OCI-LY3 (cell line): Measurements from ENCODE around the gene PLXDC2.

Experiments
- H2AFZ ChIP-seq: fragments of 200-600, 300-600 bp; shearing (Covaris generic); 2 replicates; pipeline ENCODE4 v1.6.0; 2014; ENCODE audit warnings: antibody characterized with exemption, low read depth, low read length
- H3K27ac ChIP-seq: fragments of 200-600, 300-600 bp; sonication (generic); 2 replicates; pipeline ENCODE4 v1.5.1; 2014; ENCODE audit warnings: mild to moderate bottlenecking, low read length, moderate library complexity, mixed read lengths
- H3K27me3 ChIP-seq: fragments of 200-600, 300-600 bp; sonication (generic); 2 replicates; pipeline ENCODE4 v1.6.1; 2014; ENCODE audit warnings: low read depth, low read length, mixed read lengths
- H3K36me3 ChIP-seq: fragments of 200-600, 300-600 bp; sonication (generic); replicated peaks from 2 replicates; pipeline ENCODE3; 2014; ENCODE audit warnings: low read depth, low read length, mixed read lengths
- H3K4me1 ChIP-seq: fragments of 300-600, 200-600 bp; sonication (generic); 2 replicates; pipeline ENCODE4 v1.6.1; 2014; ENCODE audit warnings: low read length, mixed read lengths
- H3K4me2 ChIP-seq: fragments of 200-600, 300-600 bp; sonication (generic); 2 replicates; pipeline ENCODE4 v1.6.1; 2014; ENCODE audit warnings: low read length, mixed read lengths
- H3K4me3 ChIP-seq: fragments of 300-600, 200-600 bp; sonication (generic); 2 replicates; pipeline ENCODE4 v1.5.1; 2014; ENCODE audit warnings: antibody characterized with exemption, mild to moderate bottlenecking, low read length, moderate library complexity
- H3K79me2 ChIP-seq: fragments of 300-600, 200-600 bp; shearing (Covaris generic); 2 replicates; pipeline ENCODE4 v1.6.1; 2014; ENCODE audit warnings: mild to moderate bottlenecking, low read length, mixed read lengths
- H3K9ac ChIP-seq: fragments of 300-600, 200-600 bp; shearing (Covaris generic); 2 replicates; pipeline ENCODE4 v1.6.0; 2014; ENCODE audit warnings: mild to moderate bottlenecking, low read length, moderate library complexity
- H3K9me3 ChIP-seq: fragments of 200-600, 300-600 bp; shearing (Covaris generic); 2 replicates; pipeline ENCODE4 v1.6.1; 2014; ENCODE audit warnings: low read length, mixed read lengths; ENCODE audit not compliant: insufficient read depth
- H4K20me1 ChIP-seq: fragments of 200-600, 300-600 bp; sonication (generic); 2 replicates; pipeline ENCODE4 v1.6.1; 2016; ENCODE audit warnings: low read length, mixed read lengths; ENCODE audit not compliant: insufficient read depth
- CTCF ChIP-seq: fragments of 200-600, 300-600 bp; sonication (generic); IDR thresholded peaks from 2 replicates; pipeline ENCODE4 v1.5.1; 2014; ENCODE audit warnings: antibody characterized with exemption, low read length, low read depth
- EZH2phosphoT487 ChIP-seq: fragments of 200-600 bp; shearing (Covaris generic); IDR thresholded peaks from 2 replicates; pipeline ENCODE4 v1.6.1; 2018; ENCODE audit warnings: antibody characterized with exemption, mixed run types, low read depth

The PLXDC2 gene

GRCh38 chr10:20330246-20330645, 514.0 kb downstream of the PLXDC2 start:
- no peaks in the 10 kb centered on the region for H3K36me3 ChIP-seq
- TF ChIP-seq CTCF, result no peak
- no peak for TF ChIP-seq EZH2phosphoT487
- no peak overlapping the region for H3K9ac ChIP-seq
- H3K9me3 ChIP-seq, result no peaks in the 10 kb centered on the region
- no peak overlapping the region for H3K27ac ChIP-seq
- no peaks in the 10 kb centered on the region for H3K79me2 ChIP-seq
- H3K27me3 ChIP-seq, result no peaks in the 10 kb centered on the region
- H4K20me1 ChIP-seq, result no peaks in the 10 kb centered on the region
- H2AFZ ChIP-seq, result no peak overlapping the region
- H3K4me3 ChIP-seq, result no peak overlapping the region
- no peak overlapping the region for H3K4me2 ChIP-seq
- H3K4me1 ChIP-seq, result no peaks in the 10 kb centered on the region

DNA sequence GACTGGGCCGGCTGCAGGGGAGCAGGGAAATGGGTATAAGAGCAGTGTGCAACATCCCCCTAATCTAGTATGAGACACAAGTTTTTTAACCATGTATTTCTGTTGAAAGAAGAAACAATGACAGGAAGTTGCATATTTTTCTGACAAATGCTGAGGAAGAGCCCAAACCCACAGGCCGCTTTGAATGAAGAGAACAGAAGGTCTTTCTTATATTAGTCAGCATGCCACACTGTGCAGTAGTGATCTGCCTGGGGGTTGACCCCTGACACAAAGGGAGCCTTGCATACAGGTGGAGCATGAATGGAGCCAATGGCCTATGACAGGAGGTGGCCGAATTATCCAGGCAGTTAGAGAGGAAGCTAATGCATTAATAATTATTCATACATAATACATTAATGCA, 518.3 kb downstream of the PLXDC2 start:
- no peak overlapping the region for H2AFZ ChIP-seq
- H3K27me3 ChIP-seq, result no peaks in the 10 kb centered on the region
- no peaks in the 10 kb centered on the region for H3K4me1 ChIP-seq
- no peaks in the 10 kb centered on the region for H3K36me3 ChIP-seq
- no peak overlapping the region for H3K4me3 ChIP-seq
- no peak overlapping the region for H3K9ac ChIP-seq
- TF ChIP-seq CTCF (no peak), EZH2phosphoT487 (no peak)
- H3K79me2 ChIP-seq, result no peaks in the 10 kb centered on the region
- H3K9me3 ChIP-seq, result no peaks in the 10 kb centered on the region
- no peaks in the 10 kb centered on the region for H4K20me1 ChIP-seq
- H3K4me2 ChIP-seq, result no peak overlapping the region
- H3K27ac ChIP-seq, result no peak overlapping the region
